ENCODE results near the gene SPP2.

SPP2 gene

DNA sequence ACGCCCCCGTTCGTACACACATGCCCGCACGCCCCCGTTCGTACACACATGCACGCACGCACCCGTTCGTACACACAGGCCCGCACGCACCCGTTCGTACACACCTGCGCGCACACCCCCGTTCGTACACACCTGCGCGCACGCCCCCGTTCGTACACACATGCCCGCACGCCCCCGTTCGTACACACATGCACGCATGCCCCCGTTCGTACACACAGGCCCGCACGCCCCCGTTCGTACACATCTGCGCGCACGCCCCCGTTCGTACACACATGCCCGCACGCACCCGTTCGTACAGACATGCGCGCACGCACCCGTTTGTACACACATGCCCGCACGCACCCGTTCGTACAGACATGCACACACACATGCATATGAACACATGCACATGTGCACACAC is 45.7 kb downstream of the SPP2 start:
- DNase-seq: no peak
- Histone ChIP-seq H3K4me1 (ENCODE audit: low read length) (0 out of 2 replicates have a peak, but pooled peaks cover 7% of the 10 kb centered on the region), H3K36me3 (replicated peaks; ENCODE audit: insufficient read depth, low read length) (no peaks in the 10 kb centered on the region), H4K20me1 (ENCODE audit: insufficient read depth, low read length) (no peaks in the 10 kb centered on the region), H3K9me3 (replicated peaks; ENCODE audit: insufficient read depth, low read length) (no peaks in the 10 kb centered on the region), H3K4me2 (ENCODE audit: low read depth, low read length) (no peak overlapping the region), H3K9me2 (replicated peaks; ENCODE audit: insufficient read depth, low read length) (no peaks in the 10 kb centered on the region), H3F3A (ENCODE audit: insufficient read depth, low read length) (no peaks in the 10 kb centered on the region), H3K27ac (ENCODE audit: low read length) (no peak overlapping the region), H3K4me3 (ENCODE audit: low read length) (no peak overlapping the region), H2AFZ (ENCODE audit: low read length) (no peak overlapping the region), H3K27me3 (replicated peaks; ENCODE audit: insufficient read depth, low read length) (no peaks in the 10 kb centered on the region), H3K9ac (ENCODE audit: low read length) (no peak overlapping the region), H3K79me2 (ENCODE audit: low read length) (no peaks in the 10 kb centered on the region)
- no peak for TF ChIP-seq EZH2 (optimal IDR thresholded peaks at IDR 0.05; ENCODE audit: low read depth, low read length)
- TF ChIP-seq, protein P1, sequence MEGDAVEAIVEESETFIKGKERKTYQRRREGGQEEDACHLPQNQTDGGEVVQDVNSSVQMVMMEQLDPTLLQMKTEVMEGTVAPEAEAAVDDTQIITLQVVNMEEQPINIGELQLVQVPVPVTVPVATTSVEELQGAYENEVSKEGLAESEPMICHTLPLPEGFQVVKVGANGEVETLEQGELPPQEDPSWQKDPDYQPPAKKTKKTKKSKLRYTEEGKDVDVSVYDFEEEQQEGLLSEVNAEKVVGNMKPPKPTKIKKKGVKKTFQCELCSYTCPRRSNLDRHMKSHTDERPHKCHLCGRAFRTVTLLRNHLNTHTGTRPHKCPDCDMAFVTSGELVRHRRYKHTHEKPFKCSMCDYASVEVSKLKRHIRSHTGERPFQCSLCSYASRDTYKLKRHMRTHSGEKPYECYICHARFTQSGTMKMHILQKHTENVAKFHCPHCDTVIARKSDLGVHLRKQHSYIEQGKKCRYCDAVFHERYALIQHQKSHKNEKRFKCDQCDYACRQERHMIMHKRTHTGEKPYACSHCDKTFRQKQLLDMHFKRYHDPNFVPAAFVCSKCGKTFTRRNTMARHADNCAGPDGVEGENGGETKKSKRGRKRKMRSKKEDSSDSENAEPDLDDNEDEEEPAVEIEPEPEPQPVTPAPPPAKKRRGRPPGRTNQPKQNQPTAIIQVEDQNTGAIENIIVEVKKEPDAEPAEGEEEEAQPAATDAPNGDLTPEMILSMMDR (IDR thresholded peaks at IDR 0.05; ENCODE audit: low read length): no peak
- TF ChIP-seq EZH2phosphoT487 (IDR thresholded peaks at IDR 0.05; ENCODE audit: low read length): no peak

DNA sequence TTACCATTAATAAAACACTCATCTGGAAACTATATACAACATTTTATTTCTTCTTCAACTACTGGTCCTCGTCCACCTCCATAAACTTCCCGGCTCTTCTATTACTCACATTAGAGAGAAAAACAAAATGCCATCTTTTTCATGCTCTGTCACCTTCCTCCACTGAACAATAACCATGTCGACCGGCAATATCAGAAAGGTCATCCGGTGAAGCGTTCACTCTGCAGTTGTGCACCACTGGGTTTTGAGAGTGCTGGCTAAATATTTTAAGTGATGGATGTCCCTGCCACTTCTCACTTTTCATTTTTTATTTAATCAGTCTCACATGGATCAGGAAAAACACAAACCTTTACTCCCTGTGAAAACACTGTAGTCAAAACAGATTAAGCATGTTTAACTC is 48.2 kb downstream of the SPP2 start:
- Histone ChIP-seq H3K9me3 (replicated peaks; ENCODE audit: insufficient read depth, low read length) (no peaks in the 10 kb centered on the region), H3K9me2 (replicated peaks; ENCODE audit: insufficient read depth, low read length) (no peaks in the 10 kb centered on the region), H3K79me2 (ENCODE audit: low read length) (no peaks in the 10 kb centered on the region), H3K36me3 (replicated peaks; ENCODE audit: insufficient read depth, low read length) (no peaks in the 10 kb centered on the region), H4K20me1 (ENCODE audit: insufficient read depth, low read length) (no peaks in the 10 kb centered on the region), H3K27ac (ENCODE audit: low read length) (no peak overlapping the region), H3F3A (ENCODE audit: insufficient read depth, low read length) (no peaks in the 10 kb centered on the region), H3K4me3 (ENCODE audit: low read length) (no peak overlapping the region), H2AFZ (ENCODE audit: low read length) (no peak overlapping the region), H3K4me1 (ENCODE audit: low read length) (0 out of 2 replicates have a peak, but pooled peaks cover 7% of the 10 kb centered on the region), H3K9ac (ENCODE audit: low read length) (no peak overlapping the region), H3K4me2 (ENCODE audit: low read depth, low read length) (no peak overlapping the region), H3K27me3 (replicated peaks; ENCODE audit: insufficient read depth, low read length) (no peaks in the 10 kb centered on the region)
- no peak for TF ChIP-seq EZH2 (optimal IDR thresholded peaks at IDR 0.05; ENCODE audit: low read depth, low read length)
- no peak for DNase-seq

DNA sequence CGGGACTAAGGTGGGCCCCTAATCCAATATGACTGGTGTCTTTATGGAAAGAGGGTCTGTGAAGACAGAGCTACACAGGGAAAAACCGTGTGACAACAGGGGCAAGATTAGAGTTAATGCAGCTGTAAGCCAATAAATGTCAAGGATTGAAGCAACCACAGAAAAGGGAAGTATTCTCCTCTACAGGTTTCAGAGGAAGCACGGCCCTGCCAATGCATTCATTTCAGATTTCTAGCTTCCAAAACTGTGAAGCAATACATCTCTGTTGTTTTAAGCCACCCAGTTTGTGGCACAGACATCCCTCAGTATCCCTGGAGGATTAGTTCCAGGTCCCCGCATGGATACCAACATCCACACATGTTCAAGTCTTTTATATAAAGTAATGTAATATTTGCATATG is 48.8 kb downstream of the SPP2 start:
- Histone ChIP-seq H3K4me2 (ENCODE audit: low read depth, low read length) (no peak overlapping the region), H3K27me3 (replicated peaks; ENCODE audit: insufficient read depth, low read length) (no peaks in the 10 kb centered on the region), H3K4me3 (ENCODE audit: low read length) (no peak overlapping the region), H3K79me2 (ENCODE audit: low read length) (no peaks in the 10 kb centered on the region), H3K27ac (ENCODE audit: low read length) (no peak overlapping the region), H4K20me1 (ENCODE audit: insufficient read depth, low read length) (no peaks in the 10 kb centered on the region), H3K9me2 (replicated peaks; ENCODE audit: insufficient read depth, low read length) (no peaks in the 10 kb centered on the region), H3F3A (ENCODE audit: insufficient read depth, low read length) (no peaks in the 10 kb centered on the region), H3K36me3 (replicated peaks; ENCODE audit: insufficient read depth, low read length) (no peaks in the 10 kb centered on the region), H2AFZ (ENCODE audit: low read length) (no peak overlapping the region), H3K9me3 (replicated peaks; ENCODE audit: insufficient read depth, low read length) (no peaks in the 10 kb centered on the region), H3K4me1 (ENCODE audit: low read length) (0 out of 2 replicates have a peak, but pooled peaks cover 7% of the 10 kb centered on the region), H3K9ac (ENCODE audit: low read length) (no peak overlapping the region)
- DNase-seq: no peak
- TF ChIP-seq, protein P1 (IDR thresholded peaks at IDR 0.05; ENCODE audit: low read length): no peak

DNA sequence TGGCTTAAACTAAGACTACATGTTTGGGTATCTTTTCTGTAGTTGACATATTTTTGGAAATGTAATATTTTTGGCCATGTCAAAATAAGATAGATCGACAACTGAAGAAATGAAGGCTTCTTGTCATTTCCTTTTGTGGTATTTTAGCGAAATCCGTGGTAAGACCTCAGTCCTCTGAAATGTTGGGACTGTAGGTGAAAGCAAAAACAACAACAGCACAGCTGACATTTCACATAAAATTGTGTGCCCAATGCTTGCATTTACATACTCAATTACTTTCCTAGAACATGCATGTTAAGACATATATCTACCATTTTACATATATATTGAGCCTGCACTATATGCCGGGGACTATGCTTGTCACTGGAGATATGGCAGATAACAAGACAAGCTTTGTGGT is 50.2 kb downstream of the SPP2 start:
- no peaks in the 10 kb centered on the region for H3K9me3 ChIP-seq (replicated peaks; ENCODE audit: insufficient read depth, low read length)
- no peak overlapping the region for H3K27ac ChIP-seq (ENCODE audit: low read length)
- no peaks in the 10 kb centered on the region for H3K27me3 ChIP-seq (replicated peaks; ENCODE audit: insufficient read depth, low read length)
- no peaks in the 10 kb centered on the region for H3K79me2 ChIP-seq (ENCODE audit: low read length)
- H3F3A ChIP-seq (ENCODE audit: insufficient read depth, low read length): no peaks in the 10 kb centered on the region
- H3K4me3 ChIP-seq (ENCODE audit: low read length): no peak overlapping the region
- H3K4me1 ChIP-seq (ENCODE audit: low read length): 0 out of 2 replicates have a peak, but pooled peaks cover 7% of the 10 kb centered on the region
- TF ChIP-seq EZH2 (optimal IDR thresholded peaks at IDR 0.05; ENCODE audit: low read depth, low read length): no peak
- no peak for TF ChIP-seq EZH2phosphoT487 (IDR thresholded peaks at IDR 0.05; ENCODE audit: low read length)
- TF ChIP-seq, protein P1 (IDR thresholded peaks at IDR 0.05; ENCODE audit: low read length): no peak
- no peak overlapping the region for H2AFZ ChIP-seq (ENCODE audit: low read length)
- H4K20me1 ChIP-seq (ENCODE audit: insufficient read depth, low read length): no peaks in the 10 kb centered on the region
- no peak overlapping the region for H3K4me2 ChIP-seq (ENCODE audit: low read depth, low read length)
- no peaks in the 10 kb centered on the region for H3K36me3 ChIP-seq (replicated peaks; ENCODE audit: insufficient read depth, low read length)
- DNase-seq: peak; percentile 30
- H3K9ac ChIP-seq (ENCODE audit: low read length): no peak overlapping the region
- no peaks in the 10 kb centered on the region for H3K9me2 ChIP-seq (replicated peaks; ENCODE audit: insufficient read depth, low read length)

Measured in MM.1S (cell line).